ENCODE results near the gene GGTLC1. TPM values are rescaled to one million over a fixed set of nuclear protein-coding genes. Genes with fewer than 3 reads are reported as not detected.
"Not testable (repeated sequence)": the region's sequence is repeated elsewhere in the genome, so short reads cannot be mapped to it uniquely, and the experiment has no call there.

Gene GGTLC1
- polyA plus RNA-seq, 2 of the 4 experiments (the other 2 are of a cell fraction): not detected

GRCh38 chr20:23988966-23989365 lies 387 bp upstream of the GGTLC1 start:
- H3K4me1 ChIP-seq; POLR2A ChIA-PET; FAIRE-seq; H3K27ac ChIP-seq; H3K4me2 ChIP-seq; H3K4me3 ChIP-seq; ATAC-seq; DNase-seq (ENCODE audit: low read depth in 1 of 2, low spot score in 1 of 2); H3K9me3 ChIP-seq: not testable (repeated sequence)
- 82% methylated on average over 8 of the region's 9 CpGs for WGBS (ENCODE audit: missing lambda C conversion rate)
- CTCF ChIA-PET: interaction anchor here (0.7 kb wide), 1 partner anchor 16 kb away, joined by 3 read pairs; no protein-coding TSS in a partner anchor

DNA sequence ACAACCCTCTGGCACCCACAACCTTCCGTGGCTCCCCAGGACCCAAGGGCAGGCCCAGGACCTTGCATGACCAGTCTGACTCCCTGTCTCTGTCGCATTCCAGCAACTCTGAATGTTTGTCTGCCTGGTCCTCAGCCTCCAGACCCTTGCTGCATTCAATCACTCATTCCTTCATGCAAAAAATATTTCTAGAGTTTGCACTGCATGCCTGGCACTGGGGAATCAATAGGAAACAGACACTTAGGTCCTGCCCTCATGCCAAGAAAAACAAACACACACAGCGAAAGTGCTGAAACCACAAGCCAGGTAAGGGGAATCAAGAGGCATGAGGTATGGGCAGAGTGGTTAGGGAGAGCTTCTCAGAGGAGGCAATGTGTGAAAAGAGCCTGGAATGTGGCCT lies 1.9 kb downstream of the GGTLC1 start:
- ATAC-seq; FAIRE-seq; POLR2A ChIA-PET; H3K9me3 ChIP-seq; CTCF ChIA-PET; H3K4me3 ChIP-seq; H3K4me2 ChIP-seq; DNase-seq (ENCODE audit: low read depth in 1 of 2, low spot score in 1 of 2); H3K27ac ChIP-seq: not testable (repeated sequence)
- peaks cover 16% of the 10 kb centered on the region for H3K4me1 ChIP-seq
- WGBS (ENCODE audit: missing lambda C conversion rate): 86% methylated on average over 3 of the region's 3 CpGs

GRCh38 chr20:23986310-23986709 lies 2.3 kb downstream of the GGTLC1 start:
- WGBS (ENCODE audit: missing lambda C conversion rate): 93% methylated on average over 14 of the region's 14 CpGs
- H3K27ac ChIP-seq; FAIRE-seq; POLR2A ChIA-PET; ATAC-seq; H3K4me3 ChIP-seq; DNase-seq (ENCODE audit: low read depth in 1 of 2, low spot score in 1 of 2); H3K9me3 ChIP-seq; H3K4me2 ChIP-seq: not testable (repeated sequence)
- CTCF ChIA-PET: interaction anchor here (1.4 kb wide), 1 partner anchor 49 kb away, joined by 4 read pairs; no protein-coding TSS in a partner anchor
- peaks cover 20% of the 10 kb centered on the region for H3K4me1 ChIP-seq

- H3K4me1 ChIP-seq: peaks cover 23% of the 10 kb centered on the region
- POLR2A ChIA-PET; H3K27ac ChIP-seq; H3K4me2 ChIP-seq; DNase-seq (ENCODE audit: low read depth in 1 of 2, low spot score in 1 of 2); ATAC-seq; H3K9me3 ChIP-seq; H3K4me3 ChIP-seq; FAIRE-seq: not testable (repeated sequence)
- WGBS (ENCODE audit: missing lambda C conversion rate): 90% methylated on average over 4 of the region's 17 CpGs
- CTCF ChIA-PET: interaction anchor here (1.4 kb wide), 1 partner anchor 48 kb away, joined by 4 read pairs; no protein-coding TSS in a partner anchor
These were observed 2.8 kb downstream of the GGTLC1 start for GRCh38 chr20:23985790-23986225.

- 67% methylated on average over 11 of the region's 15 CpGs for WGBS (ENCODE audit: missing lambda C conversion rate)
- ATAC-seq; H3K4me2 ChIP-seq; H3K27ac ChIP-seq; H3K4me3 ChIP-seq; DNase-seq (ENCODE audit: low read depth in 1 of 2, low spot score in 1 of 2); POLR2A ChIA-PET; FAIRE-seq; H3K9me3 ChIP-seq: not testable (repeated sequence)
- CTCF ChIA-PET: interaction anchor here (1.4 kb wide), 1 partner anchor 48 kb away, joined by 4 read pairs; no protein-coding TSS in a partner anchor
- H3K4me1 ChIP-seq: peaks cover 23% of the 10 kb centered on the region
These were observed 3.4 kb downstream of the GGTLC1 start for GRCh38 chr20:23985066-23985789.

GRCh38 chr20:23984476-23985023 lies 4.0 kb downstream of the GGTLC1 start:
- H3K4me1 ChIP-seq: peaks cover 23% of the 10 kb centered on the region
- FAIRE-seq; CTCF ChIA-PET; ATAC-seq; POLR2A ChIA-PET; H3K4me3 ChIP-seq; H3K4me2 ChIP-seq; DNase-seq (ENCODE audit: low read depth in 1 of 2, low spot score in 1 of 2); H3K9me3 ChIP-seq; H3K27ac ChIP-seq: not testable (repeated sequence)
- WGBS (ENCODE audit: missing lambda C conversion rate): 20% methylated on average over 2 of the region's 12 CpGs

DNA sequence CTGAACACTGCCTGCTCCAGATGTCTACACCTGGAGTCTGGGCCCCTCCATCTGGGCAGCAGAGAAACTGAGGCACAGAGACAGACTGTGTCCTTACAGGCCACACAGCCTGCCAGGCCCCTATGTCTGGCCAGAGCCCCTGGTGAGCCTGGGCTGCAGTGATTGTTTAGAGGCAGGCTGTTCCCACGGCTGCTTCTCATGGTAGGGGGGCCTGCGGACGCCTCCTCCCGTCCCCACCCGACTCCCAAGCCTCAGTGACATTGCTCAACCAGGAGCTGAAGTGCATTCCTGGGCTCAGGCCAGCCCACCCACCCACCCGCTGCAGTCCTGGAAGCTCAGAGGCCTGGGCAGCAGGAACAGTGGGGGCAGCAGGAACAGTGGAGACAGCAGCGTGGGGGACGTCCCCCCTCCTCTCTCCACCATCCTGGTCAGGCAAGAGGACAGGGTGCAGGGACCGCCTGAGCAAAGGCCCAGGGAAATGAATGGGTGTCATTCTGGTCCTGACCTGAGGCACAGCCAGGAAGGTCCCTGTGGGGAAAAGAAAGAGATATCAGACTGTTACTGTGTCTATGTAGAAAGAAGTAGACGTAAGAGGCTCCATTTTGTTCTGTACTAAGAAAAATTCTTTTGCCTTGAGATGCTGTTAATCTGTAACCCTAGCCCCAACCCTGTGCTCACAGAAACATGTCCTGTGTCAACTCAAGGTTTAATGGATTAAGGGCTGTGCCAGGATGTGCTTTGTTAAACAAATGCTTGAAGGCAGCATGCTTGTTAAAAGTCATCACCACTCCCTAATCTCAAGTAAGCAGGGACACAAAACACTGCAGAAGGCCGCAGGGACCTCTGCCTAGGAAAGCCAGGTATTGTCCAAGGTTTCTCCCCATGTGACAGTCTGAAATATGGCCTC lies 6.2 kb downstream of the GGTLC1 start:
- Histone ChIP-seq H3K4me2 (peak overlapping the region; percentile 23; the same call in 2 of the 3 replicates), H3K27ac (peak overlapping the region; percentile 41 to 69; a peak in 4 of 6 replicates), H3K4me1 (peaks cover 23% of the 10 kb centered on the region)
- H3K9me3 ChIP-seq, ATAC-seq, POLR2A ChIA-PET, CTCF ChIA-PET, FAIRE-seq, H3K4me3 ChIP-seq: not testable (repeated sequence)
- 17% methylated on average over 4 of the region's 11 CpGs for WGBS (ENCODE audit: missing lambda C conversion rate)
- peak in 1 of 2 experiments; percentile 76 for DNase-seq (ENCODE audit: low read depth in 1 of 2, low spot score in 1 of 2)

- POLR2A ChIA-PET; DNase-seq (ENCODE audit: low read depth in 1 of 2, low spot score in 1 of 2); FAIRE-seq; H3K4me3 ChIP-seq; H3K9me3 ChIP-seq; ATAC-seq; H3K4me2 ChIP-seq: not testable (repeated sequence)
- 94% methylated on average over 5 of the region's 5 CpGs for WGBS (ENCODE audit: missing lambda C conversion rate)
- peak overlapping the region; percentile 31 to 41; a peak in 1 of 6 replicates for H3K27ac ChIP-seq
- CTCF ChIA-PET: interaction anchor here (1.1 kb wide), 1 partner anchor 44 kb away, joined by 4 read pairs; no protein-coding TSS in a partner anchor
- peaks cover 23% of the 10 kb centered on the region for H3K4me1 ChIP-seq
These were observed 7.1 kb downstream of the GGTLC1 start for GRCh38 chr20:23981526-23981925.

DNA sequence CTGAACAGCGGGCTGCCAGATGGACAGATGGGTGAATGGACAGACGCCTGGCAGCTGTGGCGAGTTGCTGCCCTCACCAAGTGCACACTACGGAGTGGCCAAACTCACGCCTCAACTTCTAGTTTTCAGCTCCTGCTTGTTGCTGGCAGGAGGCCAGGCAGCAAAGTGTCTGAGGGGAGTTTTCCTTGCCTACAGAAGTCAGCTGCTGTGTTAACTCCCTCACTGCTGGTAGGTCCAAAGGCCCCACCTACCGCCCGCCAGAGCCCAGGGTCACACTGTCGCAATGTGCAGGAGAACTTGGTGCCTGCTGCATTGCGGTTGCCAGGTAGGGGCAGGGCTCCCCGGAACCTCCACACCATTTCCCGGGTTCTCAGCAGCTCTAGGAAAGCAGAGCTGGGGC lies 7.6 kb downstream of the GGTLC1 start:
- POLR2A ChIA-PET, ATAC-seq: not testable (repeated sequence)

DNA sequence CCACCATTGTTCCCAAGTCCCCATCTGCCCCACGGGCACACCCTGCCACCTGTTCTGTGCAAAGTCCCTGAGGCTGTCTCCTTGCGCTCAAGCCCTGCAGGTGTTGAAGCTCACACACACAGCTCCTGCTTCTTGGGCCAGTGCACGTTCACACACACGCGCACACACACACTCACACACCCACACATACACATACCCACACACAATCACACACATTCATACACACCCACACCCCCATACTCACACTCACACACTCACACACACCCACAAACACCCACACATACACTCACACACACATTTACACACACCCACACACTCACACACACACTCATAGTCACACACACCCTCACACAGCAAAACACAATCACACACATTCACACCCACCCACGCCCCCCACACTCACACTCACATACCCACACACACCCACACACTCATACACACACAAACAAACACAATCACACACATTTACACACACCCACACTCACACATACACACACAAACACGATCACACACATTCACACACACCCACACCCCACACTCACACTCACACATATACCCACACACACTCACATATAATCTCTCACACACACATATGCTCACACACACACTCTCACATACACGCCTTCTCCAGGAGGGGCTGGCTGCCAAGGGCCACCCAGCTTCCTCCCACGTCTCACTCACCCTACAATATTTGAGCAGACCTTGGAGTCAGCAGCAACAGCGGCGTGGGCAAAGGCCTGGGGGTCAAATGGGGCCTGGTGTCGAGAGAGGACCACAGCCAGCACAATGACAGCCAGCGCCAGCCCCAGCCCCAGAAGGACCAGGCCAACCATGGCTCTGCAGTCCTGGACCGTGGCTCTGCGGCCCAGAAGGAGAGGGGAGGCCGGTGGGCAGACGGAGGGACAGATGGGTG lies 8.4 kb downstream of the GGTLC1 start:
- H3K4me2 ChIP-seq; H3K4me3 ChIP-seq; FAIRE-seq; ATAC-seq; DNase-seq (ENCODE audit: low read depth in 1 of 2, low spot score in 1 of 2); POLR2A ChIA-PET; H3K9me3 ChIP-seq; H3K27ac ChIP-seq: not testable (repeated sequence)
- CTCF ChIA-PET: interaction anchor here (1.1 kb wide), 1 partner anchor 43 kb away, joined by 4 read pairs; no protein-coding TSS in a partner anchor
- peaks cover 23% of the 10 kb centered on the region for H3K4me1 ChIP-seq
- 85% methylated on average over 15 of the region's 17 CpGs for WGBS (ENCODE audit: missing lambda C conversion rate)

More for the DNA sequence above, 7.6 kb downstream of the GGTLC1 start:
- CTCF ChIA-PET: interaction anchor here (1.1 kb wide), 1 partner anchor 44 kb away, joined by 4 read pairs; no protein-coding TSS in a partner anchor
- peak in 1 of 2 experiments; percentile 20 for DNase-seq (ENCODE audit: low read depth in 1 of 2, low spot score in 1 of 2)
- not testable (repeated sequence) for H3K4me2 ChIP-seq, H3K9me3 ChIP-seq, H3K4me3 ChIP-seq, FAIRE-seq, H3K27ac ChIP-seq
- peaks cover 23% of the 10 kb centered on the region for H3K4me1 ChIP-seq
- 82% methylated on average over 11 of the region's 11 CpGs for WGBS (ENCODE audit: missing lambda C conversion rate)

Measured in A549 (cell line).